Keratinocyte (primary cell): ENCODE measurements around the gene OR5D18. TPM values are rescaled to one million over a fixed set of nuclear protein-coding genes. Genes with fewer than 3 reads are reported as not detected.

ENCODE experiments used
- DNase-seq: peaks from one replicate; pipeline ENCODE4 v3.0.0-alpha.2; 2011; ENCODE audit warnings: low read depth, missing footprints, low spot score
- FAIRE-seq: peaks from 2 replicates; lab custom pipeline; 2011; peaks lifted over from hg19 to GRCh38; lab: Jason Lieb, UNC
- H2AFZ ChIP-seq: 2 replicates; pipeline ENCODE4 v1.6.0; 2012; ENCODE audit warnings: low read length, control low read depth, inconsistent platforms; ENCODE audit not compliant: control insufficient read depth
- H3K27ac ChIP-seq: 2 replicates; pipeline ENCODE4 v1.5.1; 2011; ENCODE audit warnings: low read length; ENCODE audit not compliant: control insufficient read depth, insufficient read depth
- H3K27me3 ChIP-seq: 3 replicates; pipeline ENCODE4 v1.6.0; 2011; ENCODE audit warnings: low read length; ENCODE audit not compliant: control insufficient read depth, insufficient read depth; ENCODE audit errors: extremely low read depth
- H3K36me3 ChIP-seq, 2 experiments: 2 replicates in 1 of 2; 3 replicates in 1 of 2; pipeline ENCODE4 v1.5.1; 2011; ENCODE audit warnings: low read length in 2 of 2, mild to moderate bottlenecking in 1 of 2; ENCODE audit not compliant: control insufficient read depth in 2 of 2, insufficient read depth in 2 of 2; ENCODE audit errors: extremely low read depth in 1 of 2
- H3K4me1 ChIP-seq: 3 replicates; pipeline ENCODE4 v1.5.1; 2011; ENCODE audit warnings: low read length; ENCODE audit not compliant: control insufficient read depth, insufficient read depth; ENCODE audit errors: extremely low read depth
- H3K4me2 ChIP-seq: 3 replicates; pipeline ENCODE4 v1.6.0; 2011; ENCODE audit warnings: low read depth, low read length; ENCODE audit not compliant: control insufficient read depth, insufficient read depth; ENCODE audit errors: extremely low read depth
- H3K4me3 ChIP-seq, 3 experiments: fragments of 200-600 bp in 1 of 3; sonication (generic) in 1 of 3; 2 replicates in 2 of 3; 3 replicates in 1 of 3; pipeline ENCODE4 v1.5.1; 2011 to 2016; ENCODE audit warnings: low read length in 3 of 3, mild to moderate bottlenecking in 3 of 3, control low read depth in 2 of 3, inconsistent platforms in 1 of 3, low read depth in 1 of 3, mixed read lengths in 1 of 3, mixed run types in 1 of 3, moderate library complexity in 1 of 3; ENCODE audit not compliant: control insufficient read depth in 2 of 3, insufficient read depth in 2 of 3; ENCODE audit errors: extremely low read depth in 1 of 3
- H3K79me2 ChIP-seq: 2 replicates; pipeline ENCODE4 v1.6.0; 2012; ENCODE audit warnings: low read length; ENCODE audit not compliant: control insufficient read depth, insufficient read depth
- H3K9ac ChIP-seq: 3 replicates; pipeline ENCODE4 v1.6.0; 2011; ENCODE audit warnings: low read length; ENCODE audit not compliant: control insufficient read depth, insufficient read depth; ENCODE audit errors: extremely low read depth
- H3K9me1 ChIP-seq: 3 replicates; pipeline ENCODE4 v1.6.0; 2011; ENCODE audit warnings: low read length; ENCODE audit not compliant: control insufficient read depth, insufficient read depth; ENCODE audit errors: extremely low read depth
- H3K9me3 ChIP-seq: 2 replicates; pipeline ENCODE4 v1.5.1; 2012; ENCODE audit warnings: low read depth, low read length; ENCODE audit not compliant: control insufficient read depth
- H4K20me1 ChIP-seq: 3 replicates; pipeline ENCODE4 v1.6.0; 2011; ENCODE audit warnings: low read length; ENCODE audit not compliant: control insufficient read depth, insufficient read depth; ENCODE audit errors: extremely low read depth
- EZH2 ChIP-seq: IDR thresholded peaks from one replicate; pipeline ENCODE4 v1.6.1; 2012; ENCODE audit warnings: inconsistent platforms, mild to moderate bottlenecking, low read length, moderate library complexity
- dilution Hi-C: fragments of 300-500 bp; cut with MboI; formaldehyde crosslinking; loops from one replicate; pipeline ENCODE4 v1.7.0; 2020; ENCODE audit warnings: low sequenced_read_pairs; ENCODE audit not compliant: extremely low pct_ligation_motif_present
- polyA plus RNA-seq, 5 experiments: library from polyadenylated mRNA; depleted of rRNA in 3 of 5; stranded (reverse) in 3 of 5; stranded (forward) in 1 of 5; unstranded in 1 of 5; fragments of >200 nt; gene quantifications; 1 replicate in 1 of 5; 2 replicates in 3 of 5; 3 replicates in 1 of 5; pipeline versions ENCODE4 v1.2.1 to v1.2.3, GENCODE V29; 2011 to 2012; ENCODE audit warnings: missing spikeins in 2 of 5, low read depth in 1 of 5, low replicate concordance in 1 of 5
- TF ChIP-seq, protein P1 (sequence below), 3 experiments: IDR thresholded peaks in 1 of 3; conservative IDR thresholded peaks in 1 of 3; optimal IDR thresholded peaks in 1 of 3; 2 replicates in 2 of 3; 3 replicates in 1 of 3; pipeline versions ENCODE3 to v1.5.1; 2011; ENCODE audit warnings: low read length in 3 of 3, mild to moderate bottlenecking in 3 of 3, moderate library complexity in 2 of 3, control low read depth in 1 of 3, inconsistent platforms in 1 of 3; ENCODE audit not compliant: insufficient read depth in 2 of 3; ENCODE audit errors: extremely low read depth in 1 of 3

OR5D18 gene
- polyA plus RNA-seq, 1 donor (not counting 4 experiments of a cell fraction or from before 2014, with no cell fraction given) = not detected

DNA sequence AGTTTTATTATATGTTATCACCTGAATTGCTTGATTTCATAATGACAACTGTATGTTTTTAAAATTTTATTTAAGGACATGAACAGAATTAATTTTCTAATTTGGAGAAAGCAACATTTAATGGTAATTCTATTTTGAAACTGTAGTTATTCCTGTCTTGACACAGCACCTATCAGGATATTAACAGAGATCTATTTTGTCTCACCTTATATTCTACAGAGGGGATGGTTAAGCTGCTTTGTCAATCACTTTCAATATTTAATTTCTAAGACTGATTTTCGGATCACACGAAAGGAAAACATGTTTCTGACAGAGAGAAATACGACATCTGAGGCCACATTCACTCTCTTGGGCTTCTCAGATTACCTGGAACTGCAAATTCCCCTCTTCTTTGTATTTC is 19.0 kb downstream of the OR5D18 start, which contains the start of gene OR5D16:
TSS of gene OR5D16 (plus strand) at position 301 of the 400 bp plus-strand sequence. CDS start at position 301, 0 bp downstream.
- H4K20me1 ChIP-seq = no peaks in the 10 kb centered on the region
- H3K9me3 ChIP-seq = no peaks in the 10 kb centered on the region
- no peak within 1 kb of the TSS for H3K4me3 ChIP-seq
- no peak within 1 kb of the TSS for H2AFZ ChIP-seq
- H3K4me2 ChIP-seq = no peak within 1 kb of the TSS
- H3K4me1 ChIP-seq = no peaks in the 10 kb centered on the region
- dilution Hi-C loops = no loop called here
- FAIRE-seq (no peak), DNase-seq (no peak)
- H3K36me3 ChIP-seq = no peaks in the 10 kb centered on the region
- no peaks in the 10 kb centered on the region for H3K27me3 ChIP-seq
- H3K9me1 ChIP-seq = no peaks in the 10 kb centered on the region
- no peak within 1 kb of the TSS for H3K27ac ChIP-seq
- no peak within 1 kb of the TSS for H3K9ac ChIP-seq
- TF ChIP-seq EZH2 = no peak
- TF ChIP-seq, protein P1, sequence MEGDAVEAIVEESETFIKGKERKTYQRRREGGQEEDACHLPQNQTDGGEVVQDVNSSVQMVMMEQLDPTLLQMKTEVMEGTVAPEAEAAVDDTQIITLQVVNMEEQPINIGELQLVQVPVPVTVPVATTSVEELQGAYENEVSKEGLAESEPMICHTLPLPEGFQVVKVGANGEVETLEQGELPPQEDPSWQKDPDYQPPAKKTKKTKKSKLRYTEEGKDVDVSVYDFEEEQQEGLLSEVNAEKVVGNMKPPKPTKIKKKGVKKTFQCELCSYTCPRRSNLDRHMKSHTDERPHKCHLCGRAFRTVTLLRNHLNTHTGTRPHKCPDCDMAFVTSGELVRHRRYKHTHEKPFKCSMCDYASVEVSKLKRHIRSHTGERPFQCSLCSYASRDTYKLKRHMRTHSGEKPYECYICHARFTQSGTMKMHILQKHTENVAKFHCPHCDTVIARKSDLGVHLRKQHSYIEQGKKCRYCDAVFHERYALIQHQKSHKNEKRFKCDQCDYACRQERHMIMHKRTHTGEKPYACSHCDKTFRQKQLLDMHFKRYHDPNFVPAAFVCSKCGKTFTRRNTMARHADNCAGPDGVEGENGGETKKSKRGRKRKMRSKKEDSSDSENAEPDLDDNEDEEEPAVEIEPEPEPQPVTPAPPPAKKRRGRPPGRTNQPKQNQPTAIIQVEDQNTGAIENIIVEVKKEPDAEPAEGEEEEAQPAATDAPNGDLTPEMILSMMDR (optimal IDR thresholded peaks at IDR 0.05 in 1 of 3, IDR thresholded peaks at IDR 0.05 in 1 of 3, conservative IDR thresholded peaks at IDR 0.05 in 1 of 3; ENCODE audit: extremely low read depth in 1 of 3, insufficient read depth in 2 of 3, low read length in 3 of 3) = no peak
- no peaks in the 10 kb centered on the region for H3K79me2 ChIP-seq

- dilution Hi-C loops = no loop called here
- no peak for FAIRE-seq
- TF ChIP-seq, protein P1 (optimal IDR thresholded peaks at IDR 0.05 in 1 of 3, IDR thresholded peaks at IDR 0.05 in 1 of 3, conservative IDR thresholded peaks at IDR 0.05 in 1 of 3; ENCODE audit: extremely low read depth in 1 of 3, insufficient read depth in 2 of 3, low read length in 3 of 3) = no peak
- TF ChIP-seq EZH2 = no peak
Measured at GRCh38 chr11:55847453-55847852, 28.0 kb downstream of the OR5D18 start.

More at GRCh38 chr11:55847453-55847852, 28.0 kb downstream of the OR5D18 start:
- Histone ChIP-seq H4K20me1 (no peaks in the 10 kb centered on the region), H3K4me1 (no peaks in the 10 kb centered on the region), H3K4me2 (no peak overlapping the region), H2AFZ (no peak overlapping the region), H3K4me3 (no peak overlapping the region), H3K36me3 (no peaks in the 10 kb centered on the region), H3K79me2 (no peaks in the 10 kb centered on the region), H3K9me1 (no peaks in the 10 kb centered on the region), H3K27ac (no peak overlapping the region), H3K9ac (no peak overlapping the region), H3K9me3 (no peaks in the 10 kb centered on the region), H3K27me3 (no peaks in the 10 kb centered on the region)
- DNase-seq = no peak
